Femur (tissue), 1 donor: Measurements from ENCODE around the gene POLR2J.

Source experiments
- DNase-seq: peaks from one replicate; pipeline ENCODE4 v3.0.0-alpha.2; 2017

The POLR2J gene

DNA sequence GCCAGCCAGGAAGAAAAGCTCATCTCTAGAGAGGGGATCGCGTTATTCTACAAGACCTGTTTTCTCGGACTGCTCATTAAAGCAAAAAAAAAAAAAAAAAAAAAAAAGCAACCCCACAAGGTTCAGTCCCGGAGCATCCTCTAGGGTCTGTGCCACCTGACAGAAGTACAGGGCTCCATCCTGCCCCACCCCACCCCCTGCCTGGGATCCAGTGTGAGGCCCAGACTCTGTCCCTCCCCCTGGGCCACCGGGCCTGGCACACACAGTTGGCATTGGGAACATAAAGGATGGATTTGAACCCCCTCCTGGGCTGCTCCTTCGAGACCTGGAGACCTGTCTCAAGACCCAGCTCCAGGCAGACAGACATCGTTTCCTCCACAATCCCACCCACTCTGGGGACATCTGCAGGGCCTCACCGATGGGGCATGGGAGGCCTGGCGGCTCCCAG is 44.7 kb downstream of the POLR2J start:
- no peak for DNase-seq

DNA sequence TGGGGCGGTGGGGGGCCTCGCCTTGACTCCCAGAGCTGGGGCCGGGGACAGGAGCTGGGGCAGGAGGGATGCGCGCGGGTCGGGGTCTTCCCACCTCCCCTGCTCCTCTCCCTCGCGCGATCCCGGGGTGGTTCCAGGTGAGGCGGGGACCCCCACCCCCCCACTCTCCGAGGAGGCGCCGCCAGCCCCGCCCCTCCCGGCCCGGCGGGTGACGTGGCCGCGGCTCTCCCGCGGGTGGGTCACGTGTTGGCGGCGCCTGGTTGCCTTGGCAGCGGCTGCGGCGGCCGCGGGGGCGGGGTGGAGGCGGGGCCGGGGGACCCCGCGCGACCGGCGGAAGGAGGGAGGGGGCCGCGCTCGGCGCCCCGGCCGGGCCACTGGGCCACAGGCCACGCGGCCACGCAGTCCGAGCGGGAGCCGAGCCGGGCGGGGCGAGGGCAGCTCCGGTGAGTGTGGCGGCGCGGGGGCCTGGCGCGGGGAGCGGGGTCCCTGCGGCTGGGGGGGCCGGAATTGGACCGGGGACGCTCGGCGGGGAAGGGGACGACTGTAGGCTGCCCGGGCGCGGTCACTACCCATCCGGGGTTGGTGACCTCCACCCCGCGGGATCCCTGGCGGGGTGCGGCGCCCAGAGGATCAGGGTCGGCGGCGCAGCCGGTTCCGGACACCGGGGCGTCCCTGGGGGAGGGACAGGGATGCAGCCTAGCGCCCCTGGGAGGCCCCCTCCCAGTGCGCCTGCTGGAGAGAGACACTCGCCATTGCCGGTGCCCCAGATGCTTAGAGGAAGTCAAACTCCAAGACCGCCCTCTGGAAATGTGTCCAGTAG is 45.3 kb downstream of the POLR2J start, which contains the start of gene ORAI2:
ORAI2 (plus strand) TSS at position 357 of the 820 bp plus-strand sequence. CDS start 5,382 bp downstream, outside the sequence.
- DNase-seq = peak; percentile 91

DNA sequence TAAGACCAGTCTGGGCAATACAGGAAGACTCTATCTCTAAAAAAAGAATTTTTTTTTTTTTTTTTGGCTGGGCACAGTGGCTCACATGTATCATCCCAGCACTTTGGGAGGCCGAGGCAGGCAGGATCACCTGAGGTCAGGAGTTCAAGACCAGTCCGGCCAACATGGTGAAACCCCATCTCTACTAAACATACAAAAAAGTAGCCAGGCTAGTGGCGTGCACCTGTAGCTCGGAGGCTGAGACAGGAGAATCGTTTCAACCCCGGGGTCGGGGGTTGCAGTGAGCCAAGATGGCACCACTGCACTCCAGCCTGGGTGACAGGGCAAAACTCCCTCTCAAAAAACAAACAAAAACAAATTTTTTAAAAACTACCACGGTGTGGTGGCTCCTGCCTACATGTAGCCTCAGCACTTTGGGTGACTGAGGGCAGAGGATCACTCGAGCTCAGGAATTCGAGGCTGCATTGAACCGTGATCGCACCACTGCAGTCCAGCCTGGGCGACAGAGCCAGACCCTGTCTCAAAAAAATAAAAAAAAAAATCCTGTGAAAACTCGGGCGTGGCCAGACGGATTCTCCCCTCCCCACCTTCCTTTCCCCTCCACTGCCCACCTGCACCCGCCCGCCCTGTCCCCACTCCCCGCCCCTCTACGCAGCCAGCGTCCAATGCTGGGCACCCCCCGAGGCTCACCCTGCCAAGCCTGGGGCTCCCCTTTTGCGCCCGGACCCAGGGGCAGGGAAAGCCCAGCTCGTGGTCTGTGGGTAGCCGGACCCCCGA is 46.1 kb downstream of the POLR2J start:
- DNase-seq = no peak

DNA sequence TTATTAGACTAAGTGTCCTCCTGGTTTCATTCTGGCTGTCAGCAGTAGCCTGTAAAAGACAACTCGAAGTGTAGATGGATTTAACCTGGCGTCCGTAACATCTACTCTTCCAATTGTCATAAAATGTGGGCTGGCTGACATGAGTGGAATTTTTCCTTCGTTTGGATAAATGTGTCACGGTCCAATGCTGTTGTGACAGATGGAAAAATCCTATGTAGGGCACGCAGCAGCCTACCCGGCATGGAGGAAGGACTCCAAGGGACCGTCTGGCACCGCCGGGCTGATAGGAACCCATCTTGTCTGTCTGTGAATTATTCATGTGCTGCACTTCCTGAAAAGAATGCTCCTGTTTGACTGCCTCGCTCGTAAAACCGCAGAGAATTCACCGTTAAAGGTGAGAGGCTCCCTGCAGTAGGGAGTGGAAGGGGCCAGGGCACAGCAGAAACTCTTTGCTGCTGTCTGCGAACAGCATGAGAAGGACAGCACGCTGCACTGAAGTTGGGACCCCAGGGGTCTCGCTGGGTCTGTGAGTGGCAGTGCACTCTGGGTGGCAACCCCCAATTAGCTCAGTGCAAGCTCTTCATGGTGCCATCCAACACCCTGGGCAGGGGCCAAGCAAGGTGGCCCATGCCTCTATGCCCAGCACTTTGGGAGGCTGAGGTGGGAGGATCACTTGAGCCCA is 47.0 kb downstream of the POLR2J start:
- DNase-seq = peak; percentile 58

DNA sequence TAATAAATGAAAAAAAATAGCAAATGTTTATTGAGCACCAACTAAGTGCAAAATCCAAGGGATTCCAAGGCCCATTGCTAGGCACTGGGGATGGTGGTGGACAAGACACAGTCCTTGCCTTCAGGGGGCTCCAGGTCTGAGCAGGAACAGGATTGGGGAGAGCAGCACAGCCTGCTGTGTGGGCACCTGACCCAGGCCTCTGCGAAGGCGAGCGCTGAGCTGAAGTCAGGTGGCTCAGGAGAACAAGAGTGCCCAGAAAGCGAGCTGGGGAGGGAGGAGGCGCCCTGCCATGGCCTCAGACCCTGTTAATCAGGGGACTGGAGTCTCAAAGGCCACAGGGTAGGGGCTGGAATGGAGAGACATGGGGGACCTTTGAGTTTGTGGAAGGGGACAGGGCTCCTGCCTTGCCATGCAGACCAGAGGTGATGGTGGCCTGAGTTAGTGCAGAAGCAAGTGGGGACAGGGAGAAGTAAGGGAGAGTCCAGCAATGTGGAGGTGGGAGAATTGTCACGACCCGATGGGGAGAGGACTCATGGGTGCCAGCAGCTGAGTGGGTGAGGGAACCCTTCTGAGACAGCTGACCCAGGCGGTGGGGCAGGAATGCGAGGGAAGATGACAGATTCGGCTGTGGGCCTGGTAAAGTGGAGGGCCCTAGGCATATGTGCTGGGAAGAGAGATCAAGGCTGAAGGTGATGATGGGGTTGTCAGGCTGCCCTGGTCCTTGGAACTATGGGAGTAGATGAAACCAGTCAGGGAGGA is 49.4 kb downstream of the POLR2J start:
- DNase-seq = no peak

DNA sequence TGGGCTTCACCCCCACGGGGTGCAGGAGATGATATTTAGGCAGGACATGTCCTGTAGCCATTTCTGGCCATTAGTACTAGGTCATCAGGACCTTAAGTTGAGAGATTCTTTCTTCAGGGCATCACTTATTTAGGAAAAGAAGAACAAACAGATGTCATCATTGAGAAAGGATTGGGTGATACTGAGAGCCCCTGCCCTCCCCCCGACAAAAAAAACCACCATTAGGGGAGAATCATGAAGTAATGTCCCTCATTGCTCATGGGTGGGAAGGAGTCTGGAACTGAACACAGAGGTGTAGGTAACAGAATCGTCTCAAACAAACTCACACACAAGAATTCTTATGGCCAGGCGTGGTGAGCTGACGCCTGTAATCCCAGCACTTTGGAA is 51.7 kb downstream of the POLR2J start:
- DNase-seq = no peak

DNA sequence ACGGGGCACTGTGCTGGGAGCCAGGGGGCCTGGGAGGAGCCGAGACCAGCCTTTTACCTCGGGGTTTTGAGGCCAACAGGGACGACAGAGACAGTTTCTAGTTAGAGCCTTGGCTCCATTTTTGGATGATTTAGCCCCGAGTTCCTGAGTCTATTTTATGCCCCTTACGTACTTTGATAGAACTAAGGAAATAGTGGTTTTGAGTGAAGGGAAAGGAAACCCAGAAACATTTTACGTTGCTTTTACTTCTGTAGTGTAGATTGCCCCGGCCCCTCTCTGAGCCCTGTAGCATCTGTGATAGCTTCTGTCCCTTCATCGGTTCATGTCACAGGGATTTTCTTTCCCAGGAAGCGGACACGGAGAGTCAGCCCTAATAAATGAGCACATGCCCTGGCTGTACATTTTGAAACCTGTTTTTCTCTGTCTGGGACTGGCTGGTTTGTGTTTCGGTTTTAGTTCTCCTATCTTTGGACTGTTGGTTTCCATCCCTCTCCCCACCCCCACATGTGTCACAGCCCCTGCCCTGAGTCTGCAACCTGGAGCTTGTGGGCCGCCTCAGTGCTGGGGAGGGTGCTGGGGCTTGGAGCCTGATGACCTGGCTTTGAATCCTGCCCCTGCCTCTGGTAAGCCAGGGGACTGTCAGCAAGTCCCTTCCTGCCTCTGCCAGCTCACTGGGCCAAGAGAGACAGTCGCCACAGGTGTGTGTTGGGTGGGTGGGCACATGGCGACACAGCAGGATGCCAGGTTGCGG is 52.3 kb downstream of the POLR2J start:
- peak; percentile 43 for DNase-seq

DNA sequence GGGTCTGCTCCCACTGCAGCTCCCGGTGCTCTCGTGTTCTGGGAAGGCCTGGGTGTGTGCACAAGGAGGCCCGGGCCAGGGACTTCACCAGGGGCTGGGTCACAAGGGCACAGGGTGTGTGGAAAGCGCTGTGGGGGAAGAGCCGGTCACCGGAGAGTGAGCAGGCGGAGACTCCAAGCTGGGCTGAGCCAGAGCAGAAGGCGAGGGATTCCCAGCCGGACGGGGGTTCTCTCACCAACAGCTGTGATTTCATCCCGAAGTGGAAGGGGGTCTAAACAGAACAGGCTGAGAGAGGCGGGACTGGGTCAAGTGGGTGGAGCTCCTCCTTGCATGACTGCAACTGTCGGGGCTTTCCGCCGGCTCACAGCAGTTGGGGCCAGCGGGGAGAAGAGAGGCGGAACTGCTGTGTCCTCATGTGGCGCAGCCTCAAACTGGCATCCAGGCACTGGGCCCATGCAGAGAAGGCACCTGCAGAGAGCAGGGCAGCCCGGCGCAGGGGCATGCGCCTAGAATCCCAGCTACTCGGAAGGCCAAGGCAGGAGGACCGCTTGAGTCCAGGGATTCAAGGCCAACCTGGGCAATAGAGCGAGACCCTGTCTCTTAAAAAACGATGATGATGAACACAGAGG is 53.0 kb downstream of the POLR2J start:
- DNase-seq = peak; percentile 77

DNA sequence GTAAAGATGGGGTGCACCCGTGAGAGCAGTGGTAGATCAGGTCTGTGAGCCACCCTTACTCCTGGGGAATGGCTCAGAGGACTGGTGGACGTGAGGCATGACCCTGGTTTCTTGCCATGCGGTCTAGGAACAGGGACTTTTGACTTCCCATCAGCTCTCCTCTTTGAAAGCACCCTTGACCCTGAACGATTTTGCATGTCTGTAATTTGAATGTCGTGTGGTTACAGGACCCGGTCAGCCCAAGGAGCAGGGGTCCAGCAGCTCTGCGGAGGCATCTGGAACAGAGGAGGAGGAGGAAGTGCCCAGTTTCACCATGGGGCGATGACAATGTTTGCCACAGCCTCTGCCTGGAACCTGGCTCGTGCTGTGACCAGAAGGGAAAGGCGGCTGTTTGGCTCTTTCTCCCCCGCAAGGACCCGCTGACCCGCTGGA is 53.9 kb downstream of the POLR2J start:
- no peak for DNase-seq

DNA sequence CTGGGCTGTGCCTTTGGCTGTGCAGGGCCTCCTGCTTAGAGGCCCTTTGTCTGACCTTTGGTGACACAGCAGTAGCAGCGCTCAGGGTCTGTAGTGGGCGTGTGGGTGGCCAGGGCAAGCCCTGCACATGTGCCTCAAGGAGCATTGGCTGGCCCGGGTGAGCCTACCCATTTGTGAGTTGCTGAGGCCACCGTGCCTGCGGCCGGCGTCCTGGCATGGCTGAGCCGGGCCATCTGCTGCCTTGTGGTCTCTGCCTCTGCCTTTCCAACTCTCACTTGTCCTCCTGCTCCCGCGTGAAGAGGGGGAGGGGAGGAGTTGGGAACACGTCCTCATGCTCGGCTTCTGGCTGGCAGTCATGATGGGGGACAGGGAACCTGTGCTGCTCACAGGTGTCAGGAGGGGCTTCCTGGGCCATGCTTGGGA is 54.6 kb downstream of the POLR2J start:
- DNase-seq = no peak
